NCI-H187 treated with DMSO at 0.1 percent for 48 hours (cell line): ENCODE measurements around the gene LRTM2.

Source experiments
- DNase-seq: peaks from one replicate; lab custom pipeline; 2025; lab: John Stamatoyannopoulos, UW

Gene LRTM2

GRCh38 chr12:1885082-1885596 lies 64.8 kb downstream of the LRTM2 start:
- DNase-seq, result no peak

- no peak for DNase-seq
These were observed 65.4 kb downstream of the LRTM2 start for GRCh38 chr12:1885599-1886245.
